ENCODE measurements around the gene GNG10.

Gene GNG10

GRCh38 chr9:111633389-111633736 lies 28.0 kb upstream of the GNG10 start:
- H3K27ac ChIP-seq = no peak overlapping the region
- TF ChIP-seq CTCF (IDR thresholded peaks at IDR 0.05) (no peak), ZFX (IDR thresholded peaks at IDR 0.05; ENCODE audit: borderline replicate concordance) (no peak)

GRCh38 chr9:111634860-111635259 lies 26.5 kb upstream of the GNG10 start:
- no peak for TF ChIP-seq ZFX (IDR thresholded peaks at IDR 0.05; ENCODE audit: borderline replicate concordance)
- H3K27ac ChIP-seq = no peak overlapping the region

GRCh38 chr9:111637421-111637950 lies 23.9 kb upstream of the GNG10 start:
- H3K27ac ChIP-seq = no peak overlapping the region
- TF ChIP-seq ZFX (IDR thresholded peaks at IDR 0.05; ENCODE audit: borderline replicate concordance) (no peak), CTCF (IDR thresholded peaks at IDR 0.05) (no peak)

- no peak overlapping the region for H3K27ac ChIP-seq
- TF ChIP-seq ZFX (IDR thresholded peaks at IDR 0.05; ENCODE audit: borderline replicate concordance) (no peak), CTCF (IDR thresholded peaks at IDR 0.05) (no peak)
Measured at GRCh38 chr9:111644195-111644772, 17.1 kb upstream of the GNG10 start.

- TF ChIP-seq ZFX (IDR thresholded peaks at IDR 0.05; ENCODE audit: borderline replicate concordance) = no peak
- no peak for TF ChIP-seq CTCF (IDR thresholded peaks at IDR 0.05)
- no peak overlapping the region for H3K27ac ChIP-seq
Measured at GRCh38 chr9:111645806-111646205, 15.6 kb upstream of the GNG10 start.

GRCh38 chr9:111646417-111646816 lies 15.0 kb upstream of the GNG10 start:
- no peak overlapping the region for H3K27ac ChIP-seq
- TF ChIP-seq ZFX (IDR thresholded peaks at IDR 0.05; ENCODE audit: borderline replicate concordance) (no peak), CTCF (IDR thresholded peaks at IDR 0.05) (no peak)

GRCh38 chr9:111648066-111648465 lies 13.3 kb upstream of the GNG10 start:
- TF ChIP-seq CTCF (IDR thresholded peaks at IDR 0.05) (no peak), ZFX (IDR thresholded peaks at IDR 0.05; ENCODE audit: borderline replicate concordance) (no peak)
- H3K27ac ChIP-seq = no peak overlapping the region

GRCh38 chr9:111649016-111649415 lies 12.4 kb upstream of the GNG10 start:
- TF ChIP-seq CTCF (IDR thresholded peaks at IDR 0.05) (no peak), ZFX (IDR thresholded peaks at IDR 0.05; ENCODE audit: borderline replicate concordance) (no peak)

More at GRCh38 chr9:111649016-111649415, 12.4 kb upstream of the GNG10 start:
- no peak overlapping the region for H3K27ac ChIP-seq

All from 22Rv1 (cell line).